Measurements from ENCODE around the gene AOX1.

- TF ChIP-seq CTCF (tag by site-specific recombination; IDR thresholded peaks at IDR 0.05) (no peak), PRDM1 (tag by site-specific recombination; IDR thresholded peaks at IDR 0.05) (no peak), ZNF510 (tag by site-specific recombination; IDR thresholded peaks at IDR 0.05; ENCODE audit: insufficient replicate concordance) (no peak)
Measured at GRCh38 chr2:200620606-200621390, 35.0 kb downstream of the AOX1 start.
